G401.6 (cell line): Measurements from ENCODE around the gene HOXA5.
A peak's percentile ranks its signal among the peaks of the same experiment; 100 is the strongest.

Experiments
- FAIRE-seq: peaks from 2 replicates; lab custom pipeline; 2012; peaks lifted over from hg19 to GRCh38; lab: Jason Lieb, UNC

Gene HOXA5

DNA sequence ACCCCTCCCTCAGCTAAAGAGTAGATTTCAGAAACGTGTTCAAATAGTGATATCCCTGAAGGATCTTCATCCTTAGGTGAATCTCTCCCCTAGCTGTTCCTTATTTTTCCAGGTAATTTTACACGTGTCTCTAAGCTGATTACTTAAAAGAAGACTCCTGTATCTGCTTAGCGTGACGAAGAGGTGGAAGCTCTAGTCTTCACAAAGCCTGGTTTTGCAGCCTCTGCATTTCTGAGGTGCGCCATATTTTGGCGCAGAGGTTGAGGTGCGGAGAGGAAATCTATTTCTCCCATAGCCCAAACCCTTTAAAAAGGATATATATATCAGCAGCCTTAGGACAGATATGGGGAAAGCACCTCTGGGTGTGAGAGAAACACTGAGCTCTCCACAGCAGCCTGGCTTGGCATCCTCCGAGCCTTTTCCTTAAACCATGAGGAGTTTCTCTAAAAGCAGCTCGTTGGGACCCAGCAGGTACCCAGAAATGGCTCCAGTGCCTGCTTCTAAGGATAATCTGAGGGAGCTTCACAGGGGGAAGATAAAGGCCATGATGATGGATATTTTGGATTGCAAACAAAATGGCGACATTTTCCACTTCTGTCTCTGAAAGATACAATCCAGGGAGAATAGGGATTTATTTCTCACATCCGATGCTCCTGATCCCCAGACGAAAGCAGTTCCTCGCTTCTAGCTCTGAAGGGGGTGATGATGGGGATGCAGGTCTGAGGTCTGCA is 38.0 kb downstream of the HOXA5 start:
- FAIRE-seq, result no peak

DNA sequence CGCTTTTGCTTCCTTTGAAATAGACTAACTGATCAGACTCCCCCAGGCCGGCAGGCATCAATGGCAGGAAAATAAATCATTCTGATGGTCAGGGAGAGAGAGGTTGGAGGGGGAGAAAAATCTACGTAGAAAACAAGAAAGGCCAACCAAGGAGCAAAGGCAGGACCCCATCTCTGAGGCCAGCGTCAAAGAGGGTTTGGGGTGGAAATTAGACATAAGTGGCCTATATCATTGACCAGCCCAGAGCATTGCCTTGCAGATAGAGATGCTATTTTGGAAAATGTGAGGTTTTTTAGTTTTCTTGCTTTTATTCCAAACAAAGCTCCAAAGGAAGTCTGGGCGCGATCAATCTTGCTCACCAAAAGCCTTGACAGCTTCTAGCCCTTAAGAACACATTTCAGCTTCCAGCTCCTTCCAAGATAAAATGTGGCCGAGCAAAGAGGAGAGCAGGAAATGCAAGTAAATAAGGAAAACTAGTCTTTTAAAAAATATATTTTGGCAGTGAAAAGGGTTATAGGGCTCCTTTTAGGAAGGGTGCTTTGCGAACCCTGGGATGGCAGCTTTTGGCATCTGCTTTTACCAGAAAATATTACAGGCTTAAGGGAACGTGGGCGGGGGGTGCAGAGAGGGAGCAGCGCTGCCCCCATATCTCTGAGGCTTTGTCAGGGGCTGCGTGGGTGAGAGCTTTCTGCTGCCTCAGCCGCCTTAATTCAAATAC is 39.0 kb downstream of the HOXA5 start:
- FAIRE-seq, result peak; percentile 89

DNA sequence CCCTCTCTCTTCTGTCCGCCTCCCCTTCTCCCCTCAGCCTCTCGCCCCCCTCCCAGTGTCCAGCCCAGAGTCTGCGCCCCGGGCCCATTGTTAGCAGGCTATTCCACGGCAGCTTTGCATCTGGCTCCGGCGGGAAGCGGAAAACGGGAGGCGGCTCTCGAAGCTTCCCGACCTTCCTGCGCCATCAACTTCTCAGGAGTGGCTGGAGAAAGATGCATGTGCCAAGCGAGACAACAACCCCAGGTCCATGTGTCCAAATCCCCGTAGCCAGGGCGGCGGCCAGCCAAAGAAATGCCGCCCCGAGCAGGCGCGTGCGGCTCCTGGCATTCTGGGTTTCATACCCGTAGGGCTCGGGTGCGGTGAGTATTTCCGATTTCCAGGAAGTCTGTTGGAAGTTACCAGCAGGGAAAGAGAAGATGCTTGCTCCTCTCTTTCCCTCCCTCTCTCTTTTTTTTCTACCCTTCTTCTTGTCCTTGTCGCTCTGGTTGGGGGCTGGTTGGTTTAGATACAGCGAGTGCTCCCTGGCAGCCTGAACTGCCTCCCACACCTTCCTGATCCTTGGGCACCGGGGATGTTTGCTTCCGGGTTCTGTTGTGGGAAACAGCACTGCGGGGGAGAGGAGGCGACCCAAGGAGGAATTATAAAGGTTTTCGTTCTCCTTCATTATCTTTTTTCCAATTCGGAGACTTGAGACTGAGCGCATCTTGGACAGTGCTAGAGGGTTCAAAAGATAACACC is 39.8 kb downstream of the HOXA5 start:
- no peak for FAIRE-seq

DNA sequence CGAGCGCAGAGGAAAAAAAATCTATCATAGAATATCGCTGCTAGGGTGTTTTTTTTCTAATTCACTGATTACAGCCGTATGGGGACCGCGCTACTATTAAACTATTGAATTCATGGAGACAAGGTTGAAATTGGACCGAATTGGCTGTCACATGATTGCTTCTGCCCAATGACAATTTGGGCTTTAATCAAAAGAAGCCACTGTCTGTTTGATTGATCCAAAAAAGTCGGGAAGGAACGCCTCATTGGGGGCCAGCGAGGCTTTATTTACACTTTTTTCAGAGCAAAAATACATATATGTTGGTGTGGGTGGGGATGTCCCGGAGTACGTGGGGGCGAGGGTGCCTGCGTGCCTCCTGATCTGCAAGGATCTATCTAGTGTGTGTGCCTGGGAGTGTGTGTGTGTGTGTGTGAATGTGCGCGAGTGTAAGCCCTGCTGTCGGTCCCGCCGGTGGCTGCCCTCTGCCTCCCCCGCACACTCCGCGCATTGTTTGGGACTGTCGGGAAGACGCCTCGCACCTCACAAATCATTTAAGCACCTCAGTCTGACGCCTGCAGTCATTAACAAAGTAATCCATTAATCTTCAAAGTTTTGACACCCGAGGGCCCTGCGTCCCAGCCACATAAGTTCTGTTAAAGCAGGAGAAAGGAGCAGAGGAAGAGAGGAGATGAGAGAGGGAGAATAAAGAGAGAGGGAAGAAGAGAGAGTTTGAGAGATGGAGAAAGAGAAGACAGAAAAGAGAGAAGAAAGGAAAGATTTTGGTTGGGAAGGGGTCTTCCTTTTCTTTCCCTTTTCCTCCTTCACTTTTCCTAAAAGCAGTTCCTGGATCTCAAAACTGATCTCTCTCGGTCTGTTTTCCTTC is 40.7 kb downstream of the HOXA5 start, which contains the start of gene HOXA2:
HOXA2 (minus strand) TSS at position 103 of the 862 bp plus-strand sequence. CDS start 183 bp downstream, outside the sequence.
- no peak for FAIRE-seq

DNA sequence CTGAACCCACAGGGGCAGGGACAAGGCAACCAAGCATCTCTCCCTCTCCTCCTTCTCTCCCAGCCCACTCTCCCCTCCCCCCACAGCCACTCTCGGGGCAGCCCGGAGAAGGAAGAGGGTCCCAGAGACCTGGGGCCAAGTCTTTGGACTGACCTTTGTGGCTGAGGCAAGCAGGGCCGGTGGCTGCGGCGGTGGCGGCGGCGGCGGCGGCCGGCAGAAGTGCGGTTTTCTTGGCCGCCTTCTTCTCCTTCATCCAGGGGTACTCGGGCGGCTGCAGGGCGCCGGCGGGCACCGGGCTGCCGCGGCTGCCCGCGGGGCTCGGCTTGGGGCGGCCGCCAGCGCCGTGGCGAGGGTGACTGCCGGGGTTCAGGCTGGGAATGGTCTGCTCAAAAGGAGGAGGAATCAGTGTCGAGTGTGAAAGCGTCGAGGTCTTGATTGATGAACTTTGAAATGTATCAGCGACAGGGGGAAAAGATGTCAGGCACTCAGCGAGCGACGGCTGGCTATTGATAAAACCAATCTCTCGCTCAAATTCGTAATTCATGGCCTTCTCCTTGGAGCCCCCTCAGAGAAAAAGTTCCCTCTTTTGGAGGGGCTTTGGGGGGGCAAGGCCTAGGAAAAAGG is 41.4 kb downstream of the HOXA5 start:
- no peak for FAIRE-seq

DNA sequence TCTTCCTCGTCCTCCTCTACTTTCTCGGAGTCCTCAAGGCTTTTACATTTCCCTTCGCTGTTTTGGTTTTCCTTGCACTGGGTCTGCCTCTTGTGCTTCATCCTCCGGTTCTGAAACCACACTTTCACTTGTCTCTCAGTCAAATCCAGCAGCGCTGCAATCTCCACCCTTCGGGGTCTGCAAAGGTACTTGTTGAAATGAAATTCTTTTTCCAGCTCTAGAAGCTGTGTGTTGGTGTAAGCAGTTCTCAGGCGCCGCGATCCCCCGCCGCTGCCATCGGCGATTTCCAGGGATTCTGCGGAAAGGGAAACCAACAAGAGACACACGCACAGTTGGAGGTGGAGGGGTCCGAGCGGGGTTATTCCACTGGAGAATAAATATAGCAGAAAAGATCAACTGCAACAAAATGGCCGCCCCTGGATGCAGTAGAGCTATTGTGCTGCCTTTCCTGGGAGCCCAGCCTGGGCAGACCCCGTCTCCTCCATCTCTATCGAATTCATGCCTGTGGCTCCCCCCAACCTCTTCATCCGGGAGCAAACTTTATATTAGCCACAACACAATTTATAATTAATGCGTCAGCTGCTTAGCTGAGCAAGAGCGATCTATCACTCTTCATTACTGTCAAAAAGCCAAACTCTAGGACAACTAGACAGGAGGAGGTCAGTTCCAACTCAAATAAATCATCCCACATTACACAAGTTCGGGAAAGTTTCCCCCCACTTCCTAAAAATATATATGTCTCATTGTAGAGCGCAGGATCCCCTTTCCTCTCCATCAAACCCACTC is 42.1 kb downstream of the HOXA5 start:
- FAIRE-seq, result peak; percentile 70

DNA sequence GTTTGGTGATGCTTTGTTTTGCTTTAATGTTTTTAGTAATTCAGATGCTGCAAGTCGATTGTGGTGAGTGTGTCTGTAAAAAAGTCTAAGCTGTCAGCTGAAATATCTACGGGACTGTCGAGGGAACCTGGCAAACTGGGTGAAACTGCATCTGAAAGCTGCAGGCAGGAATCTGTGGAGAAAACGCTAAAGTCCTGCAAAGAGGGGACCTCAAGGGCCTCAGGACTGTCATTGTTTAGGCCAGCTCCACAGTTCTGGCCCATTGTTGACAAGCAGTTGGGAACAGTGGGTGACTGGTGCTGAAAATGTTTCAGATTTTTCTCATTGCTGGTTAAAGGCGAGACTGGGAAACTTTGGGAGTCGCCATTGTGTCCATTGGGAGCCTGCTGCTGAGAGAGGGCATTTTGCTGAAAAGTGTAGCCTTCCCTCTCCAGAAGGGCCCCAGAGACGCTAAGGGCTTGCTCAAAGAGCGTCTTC is 42.7 kb downstream of the HOXA5 start:
- no peak for FAIRE-seq

DNA sequence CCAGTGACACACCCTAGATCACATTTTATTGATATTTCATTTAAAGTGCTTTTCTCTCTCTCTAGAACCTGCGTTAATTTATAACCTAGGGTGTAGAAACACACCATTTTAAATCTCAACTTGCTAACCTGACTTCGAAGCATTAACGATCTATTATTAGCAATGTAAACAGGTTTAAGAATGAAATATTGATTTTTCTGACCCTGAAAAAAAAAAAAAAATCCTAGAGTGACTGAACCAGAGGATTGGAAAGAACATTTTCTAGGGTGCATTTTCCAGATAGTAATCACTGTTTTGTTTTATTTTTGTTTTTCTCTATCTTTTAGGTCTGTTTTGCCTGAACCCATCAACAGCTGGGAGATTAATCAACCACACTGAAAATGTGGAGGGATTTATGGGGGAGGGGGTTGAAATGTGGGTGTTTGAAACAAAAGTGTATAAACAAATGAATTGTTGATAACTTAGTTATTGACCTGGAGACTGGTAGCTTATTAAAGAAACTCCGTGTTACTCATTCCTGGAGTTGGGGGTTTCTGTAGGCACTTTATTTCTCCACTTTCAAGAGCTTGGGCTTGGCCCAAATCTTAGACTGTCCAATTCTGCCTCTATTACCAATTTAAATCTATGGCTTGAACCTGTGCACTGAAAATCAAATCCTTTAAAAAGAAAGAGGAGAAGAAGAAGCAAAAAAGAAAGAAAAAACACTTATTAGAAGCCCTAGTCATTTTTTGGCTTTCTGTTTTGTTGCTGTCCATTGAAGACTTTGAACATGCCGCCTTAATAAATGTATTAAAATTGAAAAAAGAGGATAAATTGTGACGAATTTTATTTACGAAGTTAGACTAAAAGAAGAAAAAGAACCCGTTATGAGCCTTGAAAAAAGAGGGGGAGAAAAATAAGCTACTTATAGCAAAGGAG is 43.8 kb downstream of the HOXA5 start:
- peak; percentile 83 for FAIRE-seq

DNA sequence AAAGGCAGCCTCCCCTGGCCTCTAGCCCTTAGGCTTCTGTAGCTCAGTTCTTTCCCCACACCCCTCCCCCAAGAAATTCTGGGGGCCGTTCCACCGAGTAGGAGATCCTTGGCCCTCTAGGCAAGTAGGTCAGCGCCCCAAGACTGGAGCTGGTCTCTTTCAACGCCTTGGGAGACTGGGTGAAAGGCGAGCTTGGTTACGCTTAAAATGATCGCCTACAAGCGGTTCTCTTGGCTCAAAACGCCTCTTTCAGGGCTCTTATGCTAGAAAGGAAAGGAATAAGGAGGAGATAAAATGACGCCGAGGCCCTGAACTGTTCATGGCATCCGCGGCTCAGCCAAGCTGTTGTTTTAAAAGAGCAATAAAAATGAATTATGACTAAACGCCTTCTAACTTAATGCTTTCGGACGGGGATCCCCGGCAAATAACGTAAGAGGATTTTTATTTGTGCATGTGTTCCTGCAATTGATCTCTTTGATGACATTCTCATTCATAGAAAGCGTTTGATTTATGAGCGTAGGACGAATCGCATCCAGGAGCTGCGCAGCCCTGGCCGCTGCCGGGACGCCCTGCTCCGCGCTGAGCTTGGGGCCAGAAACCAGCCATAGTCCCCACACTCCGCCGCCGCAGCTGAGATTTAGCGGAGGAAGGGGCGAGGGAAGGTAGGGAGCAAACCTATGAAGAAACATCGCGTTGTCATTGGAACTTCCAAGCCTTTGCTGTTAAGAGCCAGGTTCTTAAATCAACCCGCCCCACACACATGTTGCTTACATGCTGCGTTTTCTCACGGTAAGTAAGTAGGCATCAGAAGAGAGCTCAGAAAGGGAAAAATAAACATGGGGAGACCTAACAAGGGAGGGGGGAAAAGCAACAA is 44.7 kb downstream of the HOXA5 start:
- FAIRE-seq, result peak; percentile 89

DNA sequence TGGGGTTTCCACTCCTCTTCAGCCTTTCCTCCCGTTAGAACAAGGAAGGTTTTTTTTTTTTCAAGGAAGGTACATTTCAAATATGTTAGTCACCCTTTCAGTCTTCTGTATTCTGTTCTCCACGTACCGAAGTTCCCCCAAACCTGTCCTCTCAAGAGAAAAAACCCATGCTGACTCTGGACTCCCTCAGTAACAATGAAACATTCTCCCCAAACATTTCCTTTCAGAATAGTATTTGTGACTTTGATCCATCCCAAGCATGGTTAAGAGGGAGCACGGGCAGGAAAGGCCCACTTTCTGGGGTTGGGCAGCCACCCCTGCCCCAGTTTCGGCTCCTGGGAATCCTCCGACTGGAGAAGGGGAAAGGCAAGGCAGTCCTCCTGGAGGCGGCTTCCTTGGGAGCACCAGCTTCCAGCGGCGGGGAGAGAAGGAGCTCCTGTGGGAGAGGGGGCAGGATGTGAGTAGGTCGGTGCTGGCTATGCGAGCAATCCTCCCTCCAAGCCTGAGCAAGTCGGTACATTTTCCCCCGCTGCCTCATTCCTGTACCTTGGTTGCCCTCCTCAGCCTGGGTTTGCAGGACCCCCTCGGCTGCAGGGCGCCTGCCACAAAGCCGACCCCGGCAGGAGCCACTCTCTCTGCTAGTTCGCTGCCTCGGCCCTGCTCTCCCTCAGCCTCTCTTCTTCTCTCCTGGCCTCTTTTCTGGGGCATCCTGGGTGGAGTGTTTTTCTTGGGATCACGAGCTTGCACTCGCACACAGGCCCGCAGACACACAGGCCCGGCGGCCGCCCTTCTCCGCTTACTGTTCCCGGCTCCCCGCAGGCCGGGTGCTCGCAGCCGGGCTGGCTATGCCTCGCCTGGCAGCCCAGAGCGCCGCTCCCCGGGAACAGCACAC is 45.5 kb downstream of the HOXA5 start:
- peak; percentile 64 for FAIRE-seq

DNA sequence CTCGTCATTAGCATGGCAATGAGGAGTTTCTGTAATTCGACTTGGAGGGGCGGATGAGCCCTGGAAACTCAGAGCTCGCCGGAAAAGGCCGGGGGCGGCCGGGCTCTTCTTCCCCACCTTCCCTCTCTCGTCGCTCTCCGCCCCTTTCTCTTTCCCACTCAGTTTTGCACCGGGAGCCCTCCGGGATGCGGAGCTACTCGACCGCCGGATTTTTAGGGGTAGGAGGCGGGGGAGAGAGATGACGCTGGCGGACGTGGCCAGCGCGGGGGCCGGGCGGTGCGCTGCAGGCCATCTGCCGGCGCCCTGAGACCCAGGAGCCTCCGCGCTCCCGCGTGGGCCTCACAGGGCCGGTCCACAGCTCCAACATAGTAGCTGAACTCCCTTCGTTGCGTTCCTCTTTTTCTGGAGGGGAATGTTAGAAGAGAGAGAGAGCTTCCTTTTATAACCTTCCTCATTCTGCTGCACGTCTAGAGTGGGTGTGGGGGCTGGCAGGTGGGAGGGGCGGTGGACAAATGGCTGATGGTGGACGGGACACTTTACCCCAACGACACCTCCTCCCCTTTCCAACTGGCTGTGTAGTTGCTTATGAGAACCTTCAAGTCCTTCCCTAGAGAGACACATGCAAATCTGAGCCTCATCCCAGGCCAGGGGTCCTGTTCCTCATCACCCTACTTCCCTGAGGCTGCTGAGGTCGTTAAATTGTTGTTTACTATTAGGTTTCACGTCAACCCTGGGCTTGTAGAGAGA is 46.5 kb downstream of the HOXA5 start:
- FAIRE-seq, result no peak

DNA sequence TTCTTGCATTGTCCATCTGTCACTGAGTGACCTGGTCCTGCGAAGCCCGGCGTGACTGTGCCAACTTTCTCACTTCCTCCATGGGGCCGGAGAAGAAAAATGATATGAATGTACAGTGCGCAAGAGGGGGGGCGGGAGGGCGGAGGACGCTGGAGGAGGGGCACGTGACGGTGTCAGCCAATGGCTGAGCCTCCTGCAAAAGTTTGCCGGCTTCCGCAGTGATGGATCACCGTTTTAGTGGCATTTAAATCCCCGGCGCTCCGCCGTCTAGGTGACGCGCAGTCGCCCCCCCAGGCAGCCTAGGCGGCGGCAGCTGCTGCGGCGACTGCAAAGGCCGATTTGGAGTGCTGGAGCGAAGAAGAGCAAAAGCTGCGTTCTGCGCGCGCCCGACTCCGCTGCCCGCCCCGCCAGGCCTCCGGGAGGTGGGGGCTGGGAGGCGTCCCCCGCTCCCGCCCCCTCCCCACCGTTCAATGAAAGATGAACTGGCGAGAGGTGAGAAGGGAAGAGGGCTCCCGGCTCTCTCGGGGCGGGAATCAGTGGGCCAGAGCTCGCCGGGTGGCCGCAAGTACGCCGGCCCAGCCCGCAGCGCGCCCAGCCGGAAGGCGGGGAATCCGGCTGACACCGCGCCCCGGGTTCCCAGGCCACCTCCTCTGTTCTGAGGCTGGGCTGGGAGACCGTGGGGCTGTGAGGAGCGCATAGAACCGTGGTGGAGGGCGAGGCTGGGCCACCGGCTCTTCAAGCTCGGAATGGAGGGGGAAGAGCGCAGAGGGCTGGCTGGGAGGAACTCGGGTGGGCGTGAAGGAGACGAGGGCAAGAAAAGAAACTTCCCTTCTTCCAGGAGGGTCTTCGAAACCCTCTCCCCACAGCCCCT is 47.3 kb downstream of the HOXA5 start, which contains the start of gene HOXA1:
HOXA1 (minus strand) TSS at position 104 of the 871 bp plus-strand sequence; CDS start at position 16, 88 bp downstream.
- peak; percentile 84 for FAIRE-seq

DNA sequence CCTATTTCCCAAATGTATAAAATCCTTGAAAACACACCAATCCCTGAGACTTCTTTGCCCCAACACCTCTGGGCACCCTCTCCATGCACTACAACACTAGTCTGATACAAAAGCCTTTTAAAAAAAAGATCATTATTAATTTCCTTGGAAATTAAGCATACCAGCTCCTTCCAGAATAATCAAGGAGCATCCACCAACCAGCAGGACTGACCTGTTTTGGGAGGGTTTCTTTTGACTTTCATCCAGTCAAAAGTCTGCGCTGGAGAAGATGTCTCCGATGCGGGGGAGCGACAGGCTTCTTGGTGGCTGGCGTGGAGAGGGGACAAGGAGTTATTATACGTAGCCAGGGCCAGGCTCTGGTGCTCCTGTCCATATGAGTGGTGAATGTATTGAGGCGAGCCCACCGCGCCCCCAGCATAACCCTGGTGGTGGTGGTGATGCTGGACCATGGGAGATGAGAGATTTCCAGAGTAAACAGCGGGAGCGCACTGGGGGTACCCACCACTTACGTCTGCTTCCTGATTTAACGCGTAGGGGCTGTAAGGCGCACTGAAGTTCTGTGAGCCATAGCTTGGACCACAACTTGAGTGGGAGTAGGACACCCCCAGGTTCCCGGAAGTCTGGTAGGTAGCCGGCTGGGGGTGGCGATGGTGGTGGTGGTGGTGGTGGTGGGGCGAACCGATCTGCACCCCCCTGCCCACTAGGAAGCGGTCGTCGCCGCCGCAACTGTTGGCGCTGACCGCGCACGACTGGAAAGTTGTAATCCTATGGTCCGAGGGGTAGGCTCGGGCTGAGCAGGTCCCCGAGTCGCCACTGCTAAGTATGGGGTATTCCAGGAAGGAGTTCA is 48.2 kb downstream of the HOXA5 start:
- FAIRE-seq, result no peak

DNA sequence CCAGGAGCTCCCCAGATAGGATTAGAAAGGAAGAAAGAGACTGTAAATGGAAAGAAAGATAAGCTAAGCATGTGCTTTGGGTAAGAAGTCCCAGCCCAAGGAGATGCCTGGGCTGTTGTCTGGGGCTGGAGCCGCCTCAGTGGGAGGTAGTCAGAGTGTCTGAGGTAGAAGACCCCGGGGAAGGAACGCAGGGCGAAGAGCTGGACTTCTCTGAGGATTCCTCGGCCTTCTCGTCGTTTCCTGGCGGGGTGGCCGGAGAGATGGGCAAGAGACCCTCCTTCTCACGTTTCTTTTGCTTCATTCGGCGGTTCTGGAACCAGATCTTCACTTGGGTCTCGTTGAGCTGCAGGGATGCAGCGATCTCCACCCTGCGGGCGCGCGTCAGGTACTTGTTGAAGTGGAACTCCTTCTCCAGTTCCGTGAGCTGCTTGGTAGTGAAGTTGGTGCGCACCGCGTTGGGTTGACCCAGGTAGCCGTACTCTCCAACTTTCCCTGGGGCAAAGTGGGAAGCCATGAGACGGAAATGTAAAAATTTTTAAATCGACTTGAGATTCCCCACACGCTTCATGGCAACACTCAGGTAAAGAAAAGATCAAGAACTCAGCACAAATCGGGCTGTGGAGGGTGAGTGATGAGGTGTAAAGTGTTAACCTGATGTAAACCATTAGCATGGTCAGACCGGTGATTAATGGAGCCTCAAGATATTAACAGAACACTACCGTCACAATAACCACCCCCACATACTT is 49.0 kb downstream of the HOXA5 start:
- no peak for FAIRE-seq
